ENCODE data around the gene RGS9.

DNA sequence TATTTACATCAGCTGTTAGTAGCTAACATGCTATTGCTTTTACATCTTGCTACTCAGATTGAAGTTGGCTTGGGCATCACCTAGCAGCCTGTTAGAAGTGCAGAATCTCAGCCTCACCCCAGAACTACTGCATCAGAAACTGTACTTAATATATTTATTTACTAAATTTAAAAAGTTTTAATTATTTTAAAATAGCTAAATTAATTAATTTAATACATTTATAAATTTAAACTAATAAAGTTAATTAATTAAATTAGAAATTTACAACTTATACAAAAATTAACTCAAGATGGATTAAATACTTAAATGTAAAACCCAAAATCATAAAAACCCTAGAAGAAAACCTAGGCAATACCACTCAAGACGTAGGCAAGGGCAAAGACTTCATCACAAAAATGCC is 41.7 kb upstream of the RGS9 start:
- TF ChIP-seq, protein P1, sequence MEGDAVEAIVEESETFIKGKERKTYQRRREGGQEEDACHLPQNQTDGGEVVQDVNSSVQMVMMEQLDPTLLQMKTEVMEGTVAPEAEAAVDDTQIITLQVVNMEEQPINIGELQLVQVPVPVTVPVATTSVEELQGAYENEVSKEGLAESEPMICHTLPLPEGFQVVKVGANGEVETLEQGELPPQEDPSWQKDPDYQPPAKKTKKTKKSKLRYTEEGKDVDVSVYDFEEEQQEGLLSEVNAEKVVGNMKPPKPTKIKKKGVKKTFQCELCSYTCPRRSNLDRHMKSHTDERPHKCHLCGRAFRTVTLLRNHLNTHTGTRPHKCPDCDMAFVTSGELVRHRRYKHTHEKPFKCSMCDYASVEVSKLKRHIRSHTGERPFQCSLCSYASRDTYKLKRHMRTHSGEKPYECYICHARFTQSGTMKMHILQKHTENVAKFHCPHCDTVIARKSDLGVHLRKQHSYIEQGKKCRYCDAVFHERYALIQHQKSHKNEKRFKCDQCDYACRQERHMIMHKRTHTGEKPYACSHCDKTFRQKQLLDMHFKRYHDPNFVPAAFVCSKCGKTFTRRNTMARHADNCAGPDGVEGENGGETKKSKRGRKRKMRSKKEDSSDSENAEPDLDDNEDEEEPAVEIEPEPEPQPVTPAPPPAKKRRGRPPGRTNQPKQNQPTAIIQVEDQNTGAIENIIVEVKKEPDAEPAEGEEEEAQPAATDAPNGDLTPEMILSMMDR (IDR thresholded peaks at IDR 0.05) = no peak
- no peak for TF ChIP-seq EP300 (IDR thresholded peaks at IDR 0.05)
